ENCODE data around the gene ARID3B.
"Not testable (repeated sequence)": the region's sequence is repeated elsewhere in the genome, so short reads cannot be mapped to it uniquely, and the experiment has no call there.

ARID3B gene

GRCh38 chr15:74537736-74538135 lies 3.3 kb upstream of the ARID3B start:
- no peak for DNase-seq (ENCODE audit: low read depth)

- DNase-seq (ENCODE audit: low read depth) = not testable (repeated sequence)
Observed at GRCh38 chr15:74539521-74539920, 1.5 kb upstream of the ARID3B start.

GRCh38 chr15:74540161-74540760 lies 759 bp upstream of the ARID3B start:
- DNase-seq (ENCODE audit: low read depth) = no peak

- DNase-seq (ENCODE audit: low read depth) = peak; percentile 55
Observed at GRCh38 chr15:74541494-74542165, 610 bp downstream of the ARID3B start.

GRCh38 chr15:74542166-74543042 lies 1.4 kb downstream of the ARID3B start:
- DNase-seq (ENCODE audit: low read depth) = no peak

GRCh38 chr15:74543043-74543422 lies 2.0 kb downstream of the ARID3B start:
- no peak for DNase-seq (ENCODE audit: low read depth)

GRCh38 chr15:74543583-74543982 lies 2.6 kb downstream of the ARID3B start:
- no peak for DNase-seq (ENCODE audit: low read depth)

- DNase-seq (ENCODE audit: low read depth) = no peak
Observed at GRCh38 chr15:74545086-74545485, 4.1 kb downstream of the ARID3B start.

GRCh38 chr15:74545776-74546656 lies 5.0 kb downstream of the ARID3B start:
- peak; percentile 92 for DNase-seq (ENCODE audit: low read depth)

GRCh38 chr15:74547616-74548015 lies 6.6 kb downstream of the ARID3B start:
- no peak for DNase-seq (ENCODE audit: low read depth)

GRCh38 chr15:74548241-74548640 lies 7.2 kb downstream of the ARID3B start:
- DNase-seq (ENCODE audit: low read depth) = no peak

- DNase-seq (ENCODE audit: low read depth) = no peak
Observed at GRCh38 chr15:74549816-74550215, 8.8 kb downstream of the ARID3B start.

GRCh38 chr15:74551714-74552113 lies 10.7 kb downstream of the ARID3B start:
- DNase-seq (ENCODE audit: low read depth) = no peak

- no peak for DNase-seq (ENCODE audit: low read depth)
Observed at GRCh38 chr15:74552773-74553441, 11.9 kb downstream of the ARID3B start.

- no peak for DNase-seq (ENCODE audit: low read depth)
Observed at GRCh38 chr15:74555192-74555591, 14.2 kb downstream of the ARID3B start.

GRCh38 chr15:74558706-74559105 lies 17.7 kb downstream of the ARID3B start:
- DNase-seq (ENCODE audit: low read depth) = no peak

- no peak for DNase-seq (ENCODE audit: low read depth)
Observed at GRCh38 chr15:74563442-74563841, 22.4 kb downstream of the ARID3B start.

- DNase-seq (ENCODE audit: low read depth) = no peak
Observed at GRCh38 chr15:74564182-74564581, 23.2 kb downstream of the ARID3B start.

- DNase-seq (ENCODE audit: low read depth) = no peak
Observed at GRCh38 chr15:74565381-74566085, 24.5 kb downstream of the ARID3B start.

GRCh38 chr15:74568594-74568993 lies 27.6 kb downstream of the ARID3B start:
- no peak for DNase-seq (ENCODE audit: low read depth)

- DNase-seq (ENCODE audit: low read depth) = no peak
Observed at GRCh38 chr15:74569731-74570070, 28.7 kb downstream of the ARID3B start.
